Measurements from ENCODE around the gene PDE1C.

The PDE1C gene

GRCh38 chr7:32074787-32075585 lies 4.8 kb upstream of the PDE1C start:
- Histone ChIP-seq H3K27ac (ENCODE audit: low read length) (no peak overlapping the region), H3K27me3 (ENCODE audit: low read depth, low read length) (peaks cover 5% of the 10 kb centered on the region), H3K4me3 (ENCODE audit: low read depth in 1 of 2, low read length in 2 of 2) (no peak overlapping the region), H3K36me3 (ENCODE audit: control insufficient read depth in 1 of 2, insufficient read depth in 2 of 2, low read length in 2 of 2) (no peaks in the 10 kb centered on the region), H3K4me1 (ENCODE audit: control insufficient read depth in 1 of 2, insufficient read depth in 2 of 2, low read length in 2 of 2) (peaks cover 0 to 7% of the 10 kb centered on the region in 2 donors), H3K9me3 (ENCODE audit: control insufficient read depth in 1 of 2, low read length in 2 of 2) (no peaks in the 10 kb centered on the region)

- no peak overlapping the region for H3K27ac ChIP-seq (ENCODE audit: low read length)
- peaks cover 5% of the 10 kb centered on the region for H3K27me3 ChIP-seq (ENCODE audit: low read depth, low read length)
- H3K4me3 ChIP-seq (ENCODE audit: low read depth in 1 of 2, low read length in 2 of 2): no peak overlapping the region
- no peaks in the 10 kb centered on the region for H3K36me3 ChIP-seq (ENCODE audit: control insufficient read depth in 1 of 2, insufficient read depth in 2 of 2, low read length in 2 of 2)
- no peaks in the 10 kb centered on the region for H3K9me3 ChIP-seq (ENCODE audit: control insufficient read depth in 1 of 2, low read length in 2 of 2)
- peaks cover 0 to 13% of the 10 kb centered on the region in 2 donors for H3K4me1 ChIP-seq (ENCODE audit: control insufficient read depth in 1 of 2, insufficient read depth in 2 of 2, low read length in 2 of 2)
Observed at GRCh38 chr7:32073533-32073932, 3.3 kb upstream of the PDE1C start.

GRCh38 chr7:32072397-32072796 lies 2.2 kb upstream of the PDE1C start:
- peaks cover 5% of the 10 kb centered on the region for H3K27me3 ChIP-seq (ENCODE audit: low read depth, low read length)
- no peaks in the 10 kb centered on the region for H3K36me3 ChIP-seq (ENCODE audit: control insufficient read depth in 1 of 2, insufficient read depth in 2 of 2, low read length in 2 of 2)
- peaks cover 0 to 13% of the 10 kb centered on the region in 2 donors for H3K4me1 ChIP-seq (ENCODE audit: control insufficient read depth in 1 of 2, insufficient read depth in 2 of 2, low read length in 2 of 2)
- no peaks in the 10 kb centered on the region for H3K9me3 ChIP-seq (ENCODE audit: control insufficient read depth in 1 of 2, low read length in 2 of 2)
- no peak overlapping the region for H3K27ac ChIP-seq (ENCODE audit: low read length)
- H3K4me3 ChIP-seq (ENCODE audit: low read depth in 1 of 2, low read length in 2 of 2): no peak overlapping the region

- Histone ChIP-seq H3K9me3 (ENCODE audit: control insufficient read depth in 1 of 2, low read length in 2 of 2) (no peaks in the 10 kb centered on the region), H3K36me3 (ENCODE audit: control insufficient read depth in 1 of 2, insufficient read depth in 2 of 2, low read length in 2 of 2) (no peaks in the 10 kb centered on the region), H3K4me1 (ENCODE audit: control insufficient read depth in 1 of 2, insufficient read depth in 2 of 2, low read length in 2 of 2) (peaks cover 0 to 13% of the 10 kb centered on the region in 2 donors), H3K4me3 (ENCODE audit: low read depth in 1 of 2, low read length in 2 of 2) (peak overlapping the region; percentile 49 to 77), H3K27me3 (ENCODE audit: low read depth, low read length) (peaks cover 5% of the 10 kb centered on the region), H3K27ac (ENCODE audit: low read length) (no peak overlapping the region)
Observed at GRCh38 chr7:32071466-32072091, 1.4 kb upstream of the PDE1C start.

- H3K9me3 ChIP-seq (ENCODE audit: control insufficient read depth in 1 of 2, low read length in 2 of 2): no peaks in the 10 kb centered on the region
- H3K4me1 ChIP-seq (ENCODE audit: control insufficient read depth in 1 of 2, insufficient read depth in 2 of 2, low read length in 2 of 2): peaks cover 0 to 13% of the 10 kb centered on the region in 2 donors
- peaks cover 5% of the 10 kb centered on the region for H3K27me3 ChIP-seq (ENCODE audit: low read depth, low read length)
- H3K36me3 ChIP-seq (ENCODE audit: control insufficient read depth in 1 of 2, insufficient read depth in 2 of 2, low read length in 2 of 2): no peaks in the 10 kb centered on the region
- no peak overlapping the region for H3K27ac ChIP-seq (ENCODE audit: low read length)
- peak overlapping the region; percentile 49 to 77 for H3K4me3 ChIP-seq (ENCODE audit: low read depth in 1 of 2, low read length in 2 of 2)
Observed at GRCh38 chr7:32070051-32070405, 179 bp downstream of the PDE1C start.

GRCh38 chr7:32069116-32069650 lies 1.0 kb downstream of the PDE1C start:
- no peaks in the 10 kb centered on the region for H3K36me3 ChIP-seq (ENCODE audit: control insufficient read depth in 1 of 2, insufficient read depth in 2 of 2, low read length in 2 of 2)
- H3K27ac ChIP-seq (ENCODE audit: low read length): no peak overlapping the region
- no peaks in the 10 kb centered on the region for H3K9me3 ChIP-seq (ENCODE audit: control insufficient read depth in 1 of 2, low read length in 2 of 2)
- peak overlapping the region in 1 of 2 donors; percentile 77 for H3K4me3 ChIP-seq (ENCODE audit: low read depth in 1 of 2, low read length in 2 of 2)
- peaks cover 0 to 13% of the 10 kb centered on the region in 2 donors for H3K4me1 ChIP-seq (ENCODE audit: control insufficient read depth in 1 of 2, insufficient read depth in 2 of 2, low read length in 2 of 2)
- H3K27me3 ChIP-seq (ENCODE audit: low read depth, low read length): peaks cover 5% of the 10 kb centered on the region

GRCh38 chr7:32068411-32069101 lies 1.7 kb downstream of the PDE1C start:
- Histone ChIP-seq H3K27me3 (ENCODE audit: low read depth, low read length) (peaks cover 5% of the 10 kb centered on the region), H3K27ac (ENCODE audit: low read length) (no peak overlapping the region), H3K9me3 (ENCODE audit: control insufficient read depth in 1 of 2, low read length in 2 of 2) (no peaks in the 10 kb centered on the region), H3K4me1 (ENCODE audit: control insufficient read depth in 1 of 2, insufficient read depth in 2 of 2, low read length in 2 of 2) (peaks cover 0 to 13% of the 10 kb centered on the region in 2 donors), H3K4me3 (ENCODE audit: low read depth in 1 of 2, low read length in 2 of 2) (peak overlapping the region in 1 of 2 donors; percentile 27), H3K36me3 (ENCODE audit: control insufficient read depth in 1 of 2, insufficient read depth in 2 of 2, low read length in 2 of 2) (no peaks in the 10 kb centered on the region)

GRCh38 chr7:32066441-32066840 lies 3.8 kb downstream of the PDE1C start:
- no peak overlapping the region for H3K4me3 ChIP-seq (ENCODE audit: low read depth in 1 of 2, low read length in 2 of 2)
- H3K4me1 ChIP-seq (ENCODE audit: control insufficient read depth in 1 of 2, insufficient read depth in 2 of 2, low read length in 2 of 2): peaks cover 0 to 13% of the 10 kb centered on the region in 2 donors
- H3K9me3 ChIP-seq (ENCODE audit: control insufficient read depth in 1 of 2, low read length in 2 of 2): no peaks in the 10 kb centered on the region
- H3K27ac ChIP-seq (ENCODE audit: low read length): no peak overlapping the region
- H3K36me3 ChIP-seq (ENCODE audit: control insufficient read depth in 1 of 2, insufficient read depth in 2 of 2, low read length in 2 of 2): no peaks in the 10 kb centered on the region
- H3K27me3 ChIP-seq (ENCODE audit: low read depth, low read length): no peaks in the 10 kb centered on the region

- Histone ChIP-seq H3K36me3 (ENCODE audit: control insufficient read depth in 1 of 2, insufficient read depth in 2 of 2, low read length in 2 of 2) (no peaks in the 10 kb centered on the region), H3K4me3 (ENCODE audit: low read depth in 1 of 2, low read length in 2 of 2) (no peak overlapping the region), H3K27ac (ENCODE audit: low read length) (no peak overlapping the region), H3K4me1 (ENCODE audit: control insufficient read depth in 1 of 2, insufficient read depth in 2 of 2, low read length in 2 of 2) (no peaks in the 10 kb centered on the region), H3K27me3 (ENCODE audit: low read depth, low read length) (no peaks in the 10 kb centered on the region), H3K9me3 (ENCODE audit: control insufficient read depth in 1 of 2, low read length in 2 of 2) (no peaks in the 10 kb centered on the region)
Observed at GRCh38 chr7:32063614-32064013, 6.6 kb downstream of the PDE1C start.

- no peak overlapping the region for H3K4me3 ChIP-seq (ENCODE audit: low read depth in 1 of 2, low read length in 2 of 2)
- H3K27me3 ChIP-seq (ENCODE audit: low read depth, low read length): no peaks in the 10 kb centered on the region
- no peaks in the 10 kb centered on the region for H3K9me3 ChIP-seq (ENCODE audit: control insufficient read depth in 1 of 2, low read length in 2 of 2)
- H3K36me3 ChIP-seq (ENCODE audit: control insufficient read depth in 1 of 2, insufficient read depth in 2 of 2, low read length in 2 of 2): no peaks in the 10 kb centered on the region
- H3K27ac ChIP-seq (ENCODE audit: low read length): no peak overlapping the region
- H3K4me1 ChIP-seq (ENCODE audit: control insufficient read depth in 1 of 2, insufficient read depth in 2 of 2, low read length in 2 of 2): no peaks in the 10 kb centered on the region
Observed at GRCh38 chr7:32062150-32062549, 8.1 kb downstream of the PDE1C start.

GRCh38 chr7:32061346-32061745 lies 8.9 kb downstream of the PDE1C start:
- H3K4me1 ChIP-seq (ENCODE audit: control insufficient read depth in 1 of 2, insufficient read depth in 2 of 2, low read length in 2 of 2): no peaks in the 10 kb centered on the region
- no peaks in the 10 kb centered on the region for H3K36me3 ChIP-seq (ENCODE audit: control insufficient read depth in 1 of 2, insufficient read depth in 2 of 2, low read length in 2 of 2)
- no peak overlapping the region for H3K27ac ChIP-seq (ENCODE audit: low read length)
- no peak overlapping the region for H3K4me3 ChIP-seq (ENCODE audit: low read depth in 1 of 2, low read length in 2 of 2)
- no peaks in the 10 kb centered on the region for H3K27me3 ChIP-seq (ENCODE audit: low read depth, low read length)
- H3K9me3 ChIP-seq (ENCODE audit: control insufficient read depth in 1 of 2, low read length in 2 of 2): no peaks in the 10 kb centered on the region

All from muscle layer of duodenum (tissue), 2 donors.